HepG2 (cell line): ENCODE results near the gene DDX18. TPM values are rescaled to one million over a fixed set of nuclear protein-coding genes. Genes with fewer than 3 reads are reported as not detected.
A peak's percentile ranks its signal among the peaks of the same experiment; 100 is the strongest.

Experiments
- AGO2 ChIP-seq: fragments of 200-400 bp; formaldehyde crosslinking; optimal IDR thresholded peaks from 2 replicates; pipeline ENCODE3; 2017; ENCODE audit warnings: mild to moderate bottlenecking, low read depth, low read length, moderate library complexity
- ARID3A ChIP-seq: IDR thresholded peaks from 2 replicates; pipeline ENCODE4 v1.6.1; 2012; ENCODE audit warnings: low read depth, low read length, improper control_type of control experiment
- ASH2L ChIP-seq: fragments of 300-600, 200-600 bp; sonication (generic); IDR thresholded peaks from 2 replicates; pipeline ENCODE4 v1.7.0; 2017; ENCODE audit warnings: low read depth, mild to moderate bottlenecking, moderate library complexity, mixed read lengths, low read length; ENCODE audit not compliant: insufficient read length
- ERF ChIP-seq: IDR thresholded peaks from 2 replicates; pipeline ENCODE4 v1.6.1; 2018; ENCODE audit warnings: missing biosample characterization, missing genetic modification reagents
- GMEB1 ChIP-seq: sonication (generic); formaldehyde crosslinking; IDR thresholded peaks from 2 replicates; pipeline ENCODE4 v1.5.1; 2020; ENCODE audit warnings: missing genetic modification reagents, mild to moderate bottlenecking, borderline replicate concordance
- ISX ChIP-seq: sonication (generic); formaldehyde crosslinking; conservative IDR thresholded peaks from 2 replicates; pipeline ENCODE4 v1.5.0; 2020; ENCODE audit warnings: missing genetic modification reagents
- KLF6 ChIP-seq: IDR thresholded peaks from 2 replicates; pipeline ENCODE4 v1.8.0; 2016; ENCODE audit warnings: missing biosample characterization, missing genetic modification reagents
- MED13 ChIP-seq: sonication (generic); formaldehyde crosslinking; IDR thresholded peaks from 2 replicates; pipeline ENCODE4 v1.5.0; 2020; ENCODE audit warnings: missing genetic modification reagents
- NCOA5 ChIP-seq: sonication (generic); formaldehyde crosslinking; IDR thresholded peaks from 2 replicates; pipeline ENCODE4 v1.4.0; 2020; ENCODE audit warnings: missing genetic modification reagents
- REL ChIP-seq: sonication (generic); formaldehyde crosslinking; conservative IDR thresholded peaks from 2 replicates; pipeline ENCODE4 v1.8.0; 2022; ENCODE audit warnings: mild to moderate bottlenecking, missing genetic modification reagents, moderate library complexity
- TIGD3 ChIP-seq: sonication (generic); formaldehyde crosslinking; IDR thresholded peaks from 2 replicates; pipeline ENCODE4 v1.5.1; 2020; ENCODE audit warnings: mild to moderate bottlenecking, missing genetic modification reagents, borderline replicate concordance
- ZNF121 ChIP-seq: sonication (generic); formaldehyde crosslinking; IDR thresholded peaks from 2 replicates; pipeline ENCODE4 v1.5.0; 2020; ENCODE audit warnings: mild to moderate bottlenecking, missing genetic modification reagents
- ZNF883 ChIP-seq: sonication (generic); formaldehyde crosslinking; IDR thresholded peaks from 2 replicates; pipeline ENCODE4 v1.5.1; 2020; ENCODE audit warnings: mild to moderate bottlenecking, missing genetic modification reagents; ENCODE audit errors: not compliant biosample characterization
- polyA plus RNA-seq, 8 experiments: library from polyadenylated mRNA; depleted of rRNA in 3 of 8; stranded (reverse) in 7 of 8; unstranded in 1 of 8; fragments of >200 nt; fragmentation: Illumina TruSeq in 4 of 8; extraction: Trizol in 4 of 8; gene quantifications; 2 replicates each; pipeline versions ENCODE4 v1.2.1 to v1.2.3, GENCODE V29; 2011 to 2016; ENCODE audit warnings: low read depth in 4 of 8, missing spikeins in 1 of 8, mixed read lengths in 1 of 8; ENCODE audit not compliant: insufficient read depth in 1 of 8
- total RNA-seq, 5 experiments: library from RNA; depleted of rRNA; stranded (reverse); fragments of >200 nt; fragmentation: Illumina TruSeq; extraction: Trizol; gene quantifications; 2 replicates each; pipeline ENCODE4 v1.2.3, GENCODE V29; 2016; ENCODE audit warnings: low read depth in 1 of 5
- TF ChIP-seq, protein P1 (sequence below): sonication (generic); formaldehyde crosslinking; conservative IDR thresholded peaks from 2 replicates; pipeline ENCODE4 v1.4.0; 2020; ENCODE audit warnings: missing genetic modification reagents
- TF ChIP-seq, protein P2 (sequence below): sonication (generic); formaldehyde crosslinking; IDR thresholded peaks from 2 replicates; pipeline ENCODE4 v1.8.0; 2022; ENCODE audit warnings: low read depth, missing genetic modification reagents
- TF ChIP-seq, protein P3 (sequence below): sonication (generic); formaldehyde crosslinking; IDR thresholded peaks from 2 replicates; pipeline ENCODE4 v1.5.0; 2020; ENCODE audit warnings: mild to moderate bottlenecking, missing genetic modification reagents

Gene DDX18
- total and polyA plus RNA-seq, 2 of the 13 experiments (the other 11 are each of a cell fraction or from before 2014, with no cell fraction given), result 64.0 to 134 TPM

DNA sequence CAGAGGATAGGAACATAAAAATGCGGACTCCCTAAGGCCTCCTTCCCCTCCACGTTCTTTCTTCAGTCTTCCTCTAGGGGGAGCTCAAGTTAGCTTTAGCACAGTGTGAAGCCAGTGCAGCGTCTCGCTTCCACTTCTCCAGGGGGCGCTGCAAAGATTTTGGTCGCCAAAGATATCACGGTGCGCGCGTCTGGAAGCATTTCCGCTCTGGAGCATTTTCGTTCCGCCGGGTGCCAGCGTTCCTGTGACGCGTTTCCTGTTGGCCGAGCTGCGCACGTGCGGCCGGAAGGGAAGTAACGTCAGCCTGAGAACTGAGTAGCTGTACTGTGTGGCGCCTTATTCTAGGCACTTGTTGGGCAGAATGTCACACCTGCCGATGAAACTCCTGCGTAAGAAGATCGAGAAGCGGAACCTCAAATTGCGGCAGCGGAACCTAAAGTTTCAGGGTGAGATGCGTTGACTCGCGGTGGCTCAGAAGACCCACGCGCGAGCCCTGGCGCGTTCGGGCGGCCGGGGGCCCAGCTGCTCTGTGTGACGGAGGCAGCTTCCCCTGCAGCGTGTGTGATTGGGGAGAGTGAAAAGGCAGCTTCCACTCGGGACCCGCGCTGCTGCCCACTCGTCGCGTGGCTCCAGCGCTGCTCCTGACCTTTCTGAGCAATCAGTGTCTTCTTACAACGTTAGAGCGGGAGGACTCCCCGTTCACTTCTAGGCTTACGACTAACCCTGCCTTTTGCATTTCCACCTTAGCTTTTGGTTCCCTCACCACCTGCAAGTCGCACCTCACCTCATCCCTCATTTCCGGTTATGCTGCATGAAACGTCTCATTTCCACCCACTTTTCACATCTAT, at the start of gene DDX18 (continued):
- TF ChIP-seq ARID3A, result peak; percentile 96
- TF ChIP-seq GMEB1 (CRISPR knock-in tag), result peak; percentile 97
- TF ChIP-seq ERF (CRISPR knock-in tag), result peak; percentile 97
- peak; percentile 90 for TF ChIP-seq AGO2
- TF ChIP-seq, protein P1, sequence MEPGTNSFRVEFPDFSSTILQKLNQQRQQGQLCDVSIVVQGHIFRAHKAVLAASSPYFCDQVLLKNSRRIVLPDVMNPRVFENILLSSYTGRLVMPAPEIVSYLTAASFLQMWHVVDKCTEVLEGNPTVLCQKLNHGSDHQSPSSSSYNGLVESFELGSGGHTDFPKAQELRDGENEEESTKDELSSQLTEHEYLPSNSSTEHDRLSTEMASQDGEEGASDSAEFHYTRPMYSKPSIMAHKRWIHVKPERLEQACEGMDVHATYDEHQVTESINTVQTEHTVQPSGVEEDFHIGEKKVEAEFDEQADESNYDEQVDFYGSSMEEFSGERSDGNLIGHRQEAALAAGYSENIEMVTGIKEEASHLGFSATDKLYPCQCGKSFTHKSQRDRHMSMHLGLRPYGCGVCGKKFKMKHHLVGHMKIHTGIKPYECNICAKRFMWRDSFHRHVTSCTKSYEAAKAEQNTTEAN (CRISPR knock-in tag), result peak; percentile 70; the same call in 1 of the 2 replicates
- TF ChIP-seq KLF6, result peak; percentile 92; the same call in 1 of the 2 replicates
- no peak; the same call in 1 of the 2 replicates for TF ChIP-seq TIGD3 (CRISPR knock-in tag)
- TF ChIP-seq, protein P2, sequence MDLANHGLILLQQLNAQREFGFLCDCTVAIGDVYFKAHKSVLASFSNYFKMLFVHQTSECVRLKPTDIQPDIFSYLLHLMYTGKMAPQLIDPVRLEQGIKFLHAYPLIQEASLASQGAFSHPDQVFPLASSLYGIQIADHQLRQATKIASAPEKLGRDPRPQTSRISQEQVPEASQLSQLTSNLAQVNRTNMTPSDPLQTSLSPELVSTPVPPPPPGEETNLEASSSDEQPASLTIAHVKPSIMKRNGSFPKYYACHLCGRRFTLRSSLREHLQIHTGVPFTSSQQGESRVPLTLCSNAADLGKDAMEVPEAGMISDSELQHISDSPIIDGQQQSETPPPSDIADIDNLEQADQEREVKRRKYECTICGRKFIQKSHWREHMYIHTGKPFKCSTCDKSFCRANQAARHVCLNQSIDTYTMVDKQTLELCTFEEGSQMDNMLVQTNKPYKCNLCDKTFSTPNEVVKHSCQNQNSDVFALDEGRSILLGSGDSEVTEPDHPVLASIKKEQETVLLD (CRISPR knock-in tag), result peak; percentile 82
- peak; percentile 99 for TF ChIP-seq ZNF883 (CRISPR knock-in tag)
- TF ChIP-seq, protein P3, sequence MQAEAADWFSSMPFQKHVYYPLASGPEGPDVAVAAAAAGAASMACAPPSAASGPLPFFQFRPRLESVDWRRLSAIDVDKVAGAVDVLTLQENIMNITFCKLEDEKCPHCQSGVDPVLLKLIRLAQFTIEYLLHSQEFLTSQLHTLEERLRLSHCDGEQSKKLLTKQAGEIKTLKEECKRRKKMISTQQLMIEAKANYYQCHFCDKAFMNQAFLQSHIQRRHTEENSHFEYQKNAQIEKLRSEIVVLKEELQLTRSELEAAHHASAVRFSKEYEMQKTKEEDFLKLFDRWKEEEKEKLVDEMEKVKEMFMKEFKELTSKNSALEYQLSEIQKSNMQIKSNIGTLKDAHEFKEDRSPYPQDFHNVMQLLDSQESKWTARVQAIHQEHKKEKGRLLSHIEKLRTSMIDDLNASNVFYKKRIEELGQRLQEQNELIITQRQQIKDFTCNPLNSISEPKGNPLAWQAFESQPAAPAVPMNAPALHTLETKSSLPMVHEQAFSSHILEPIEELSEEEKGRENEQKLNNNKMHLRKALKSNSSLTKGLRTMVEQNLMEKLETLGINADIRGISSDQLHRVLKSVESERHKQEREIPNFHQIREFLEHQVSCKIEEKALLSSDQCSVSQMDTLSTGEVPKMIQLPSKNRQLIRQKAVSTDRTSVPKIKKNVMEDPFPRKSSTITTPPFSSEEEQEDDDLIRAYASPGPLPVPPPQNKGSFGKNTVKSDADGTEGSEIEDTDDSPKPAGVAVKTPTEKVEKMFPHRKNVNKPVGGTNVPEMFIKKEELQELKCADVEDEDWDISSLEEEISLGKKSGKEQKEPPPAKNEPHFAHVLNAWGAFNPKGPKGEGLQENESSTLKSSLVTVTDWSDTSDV (CRISPR knock-in tag), result no peak
- TF ChIP-seq MED13 (CRISPR knock-in tag), result no peak
- no peak for TF ChIP-seq ISX (CRISPR knock-in tag)
- no peak for TF ChIP-seq NCOA5 (CRISPR knock-in tag)
- peak; percentile 98 for TF ChIP-seq ASH2L
- TF ChIP-seq ZNF121 (CRISPR knock-in tag), result no peak
- peak; percentile 95 for TF ChIP-seq REL (CRISPR knock-in tag)
